ENCODE results near the gene PRLR.

The PRLR gene

DNA sequence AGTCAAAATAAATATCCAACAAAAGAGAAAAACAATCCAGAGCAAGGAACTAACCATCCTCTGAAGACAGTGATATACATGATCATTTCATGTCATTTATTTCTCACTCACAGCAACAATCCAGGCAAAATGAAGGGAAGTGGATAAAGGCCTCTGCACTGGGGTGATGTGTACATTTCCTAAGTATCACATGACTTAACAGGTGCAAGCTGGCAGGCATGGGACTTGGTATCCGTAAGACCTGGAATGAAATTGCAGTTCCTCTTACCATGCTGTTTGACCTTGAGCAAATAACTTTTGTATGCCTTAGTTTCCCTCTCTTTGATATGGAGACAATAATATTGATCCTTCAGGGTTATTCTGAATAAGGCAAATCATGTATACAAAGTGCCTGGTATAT lies 77.6 kb downstream of the PRLR start:
- no peak for TF ChIP-seq CTCF (IDR thresholded peaks at IDR 0.05; ENCODE audit: low read depth, low read length, missing control alignments)
- DNase-seq (ENCODE audit: low read depth): no peak
- H3K4me3 ChIP-seq (ENCODE audit: low read depth, low read length): no peak overlapping the region
- in situ Hi-C loops (cut with HindIII; ENCODE audit: low sequenced_read_pairs): no loop called here

GRCh38 chr5:35151146-35151920 lies 79.0 kb downstream of the PRLR start:
- no peak for TF ChIP-seq CTCF (IDR thresholded peaks at IDR 0.05; ENCODE audit: low read depth, low read length, missing control alignments)
- DNase-seq (ENCODE audit: low read depth): no peak
- no peak overlapping the region for H3K4me3 ChIP-seq (ENCODE audit: low read depth, low read length)
- in situ Hi-C loops (cut with HindIII; ENCODE audit: low sequenced_read_pairs): no loop called here

GRCh38 chr5:35149041-35149440 lies 81.2 kb downstream of the PRLR start:
- no peak overlapping the region for H3K4me3 ChIP-seq (ENCODE audit: low read depth, low read length)
- DNase-seq (ENCODE audit: low read depth): no peak
- in situ Hi-C loops (cut with HindIII; ENCODE audit: low sequenced_read_pairs): no loop called here
- no peak for TF ChIP-seq CTCF (IDR thresholded peaks at IDR 0.05; ENCODE audit: low read depth, low read length, missing control alignments)

DNA sequence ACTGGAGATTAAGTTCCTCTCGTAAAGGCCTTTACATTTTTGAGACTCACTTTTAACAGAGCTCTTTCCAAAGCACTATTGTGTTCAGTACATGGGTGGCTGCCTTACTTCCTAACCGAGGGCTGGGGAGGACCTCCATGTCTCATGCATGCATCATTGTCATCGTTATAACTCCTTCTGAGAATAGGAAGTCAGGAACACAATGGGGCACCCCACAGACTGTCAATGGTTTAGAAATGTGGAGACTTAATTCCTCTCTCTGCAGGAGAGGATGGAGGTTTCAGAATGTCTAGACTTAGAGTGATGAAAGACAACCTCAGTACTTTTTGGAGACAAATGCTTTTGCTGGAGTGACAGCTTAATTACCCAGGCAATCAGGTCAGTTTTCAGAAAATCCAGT lies 83.9 kb downstream of the PRLR start:
- H3K4me3 ChIP-seq (ENCODE audit: low read depth, low read length): no peak overlapping the region
- DNase-seq (ENCODE audit: low read depth): no peak
- no peak for TF ChIP-seq CTCF (IDR thresholded peaks at IDR 0.05; ENCODE audit: low read depth, low read length, missing control alignments)
- in situ Hi-C loops (cut with HindIII; ENCODE audit: low sequenced_read_pairs): no loop called here

DNA sequence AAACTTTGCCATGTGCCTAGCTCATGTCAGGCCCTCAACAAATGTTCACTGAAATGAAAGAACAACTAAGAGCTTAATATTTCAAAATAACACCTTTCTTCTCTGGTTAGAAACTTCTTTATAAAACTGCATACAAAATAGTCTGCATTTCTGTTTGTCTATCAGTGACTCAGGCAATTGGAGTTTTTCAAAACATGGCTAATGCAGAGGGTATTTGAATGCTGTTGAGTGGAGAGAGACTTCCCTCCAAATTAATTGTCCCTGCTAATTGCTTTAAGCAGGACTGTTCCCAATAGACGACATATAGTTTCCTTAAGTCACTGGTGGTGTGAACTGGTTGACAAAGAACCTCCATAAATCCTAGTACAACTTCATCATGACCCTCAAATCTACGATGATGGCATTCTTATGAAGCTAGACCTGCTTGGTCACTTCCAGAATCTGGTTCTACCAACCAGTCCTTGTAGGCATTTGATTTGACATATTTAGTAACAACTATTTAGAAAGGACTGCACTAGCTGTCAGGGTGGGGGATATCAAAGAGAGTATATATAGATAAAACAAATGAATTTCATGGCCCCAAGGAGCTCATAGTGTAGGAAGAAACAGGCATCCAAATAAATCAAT lies 84.5 kb downstream of the PRLR start:
- in situ Hi-C loops (cut with HindIII; ENCODE audit: low sequenced_read_pairs): no loop called here
- no peak for TF ChIP-seq CTCF (IDR thresholded peaks at IDR 0.05; ENCODE audit: low read depth, low read length, missing control alignments)
- DNase-seq (ENCODE audit: low read depth): no peak
- no peak overlapping the region for H3K4me3 ChIP-seq (ENCODE audit: low read depth, low read length)

- in situ Hi-C loops (cut with HindIII; ENCODE audit: low sequenced_read_pairs): no loop called here
- TF ChIP-seq CTCF (IDR thresholded peaks at IDR 0.05; ENCODE audit: low read depth, low read length, missing control alignments): no peak
- no peak overlapping the region for H3K4me3 ChIP-seq (ENCODE audit: low read depth, low read length)
- DNase-seq (ENCODE audit: low read depth): no peak
Measured at GRCh38 chr5:35145012-35145411, 85.3 kb downstream of the PRLR start.

All from astrocyte of the cerebellum (primary cell).